GM18868 (cell line): Measurements from ENCODE around the gene BAIAP2L1.

ENCODE experiments used
- ATAC-seq: cut with Tn5 transposase; IDR thresholded peaks from one replicate; pipeline ENCODE4 v1.9.1; 2021; ENCODE audit warnings: mild to moderate bottlenecking, moderate library complexity; ENCODE audit not compliant: unreplicated experiment

Gene BAIAP2L1

GRCh38 chr7:98281757-98282606 lies 118.9 kb downstream of the BAIAP2L1 start:
- ATAC-seq: peak; percentile 40

- ATAC-seq: peak; percentile 77
Measured at GRCh38 chr7:98280791-98281756, 119.8 kb downstream of the BAIAP2L1 start, which contains the start of gene BRI3. TSS of gene BRI3 (plus strand) at chr7:98281686. CDS start at chr7:98281796, 110 bp downstream.

GRCh38 chr7:98280296-98280695 lies 120.6 kb downstream of the BAIAP2L1 start:
- no peak for ATAC-seq

GRCh38 chr7:98278936-98279335 lies 122.0 kb downstream of the BAIAP2L1 start:
- no peak for ATAC-seq

- no peak for ATAC-seq
Measured at GRCh38 chr7:98278408-98278807, 122.5 kb downstream of the BAIAP2L1 start.

- ATAC-seq: no peak
Measured at GRCh38 chr7:98276241-98276761, 124.6 kb downstream of the BAIAP2L1 start.

GRCh38 chr7:98267303-98267702 lies 133.6 kb downstream of the BAIAP2L1 start:
- ATAC-seq: no peak

- no peak for ATAC-seq
Measured at GRCh38 chr7:98266840-98267239, 134.1 kb downstream of the BAIAP2L1 start.

GRCh38 chr7:98265841-98266271 lies 135.0 kb downstream of the BAIAP2L1 start:
- ATAC-seq: no peak

- no peak for ATAC-seq
Measured at GRCh38 chr7:98257701-98258100, 143.2 kb downstream of the BAIAP2L1 start.

GRCh38 chr7:98256431-98256830 lies 144.5 kb downstream of the BAIAP2L1 start:
- no peak for ATAC-seq

GRCh38 chr7:98254951-98255610 lies 145.8 kb downstream of the BAIAP2L1 start:
- no peak for ATAC-seq

GRCh38 chr7:98254516-98254915 lies 146.4 kb downstream of the BAIAP2L1 start:
- ATAC-seq: no peak

GRCh38 chr7:98252425-98253054 lies 148.3 kb downstream of the BAIAP2L1 start:
- ATAC-seq: peak; percentile 38

GRCh38 chr7:98251601-98252424 lies 149.1 kb downstream of the BAIAP2L1 start, which contains the start of gene TECPR1:
TSS of gene TECPR1 (minus strand) at chr7:98252232. CDS start at chr7:98246146, 6,086 bp downstream.
- peak; percentile 97 for ATAC-seq

- peak; percentile 20 for ATAC-seq
Measured at GRCh38 chr7:98251231-98251600, 149.7 kb downstream of the BAIAP2L1 start.

GRCh38 chr7:98250789-98251188 lies 150.1 kb downstream of the BAIAP2L1 start:
- ATAC-seq: no peak

- no peak for ATAC-seq
Measured at GRCh38 chr7:98249106-98249505, 151.8 kb downstream of the BAIAP2L1 start.

GRCh38 chr7:98248156-98248555 lies 152.7 kb downstream of the BAIAP2L1 start:
- no peak for ATAC-seq
